ENCODE data around the gene CCR1. TPM values are rescaled to one million over a fixed set of nuclear protein-coding genes. Genes with fewer than 3 reads are reported as not detected.

The CCR1 gene
- total and polyA plus RNA-seq, 2 donors from 2014 or later, result 7.4 to 13.8 TPM

- no peaks in the 10 kb centered on the region for H3K36me3 ChIP-seq (ENCODE audit: control insufficient read depth in 2 of 3, insufficient read depth in 3 of 3, low read length in 3 of 3)
- H3K27ac ChIP-seq (ENCODE audit: low read depth in 2 of 2, low read length in 2 of 2), result no peak overlapping the region
- DNase-seq, result no peak
- intact Hi-C loops (cut with DNase I), result no loop called here
- no peak for TF ChIP-seq CTCF (IDR thresholded peaks at IDR 0.05; ENCODE audit: borderline replicate concordance, extremely low read depth, insufficient read depth)
- H3K9me3 ChIP-seq (ENCODE audit: control insufficient read depth in 2 of 3, insufficient read depth in 1 of 3, low read length in 3 of 3), result peaks cover 0 to 11% (median 6%) of the 10 kb centered on the region in 3 donors
- no peaks in the 10 kb centered on the region for H3K27me3 ChIP-seq (ENCODE audit: control insufficient read depth, insufficient read depth, low read length)
- no peak overlapping the region for H3K9ac ChIP-seq (ENCODE audit: low read length in 3 of 3)
- no peaks in the 10 kb centered on the region for H3K4me1 ChIP-seq (ENCODE audit: control insufficient read depth in 2 of 3, insufficient read depth in 2 of 3, low read depth in 1 of 3, low read length in 3 of 3)
- FAIRE-seq, result no peak
- no peak overlapping the region for H3K4me3 ChIP-seq (ENCODE audit: low read length in 3 of 3)
Measured at GRCh38 chr3:46194868-46195553, 13.1 kb downstream of the CCR1 start.

- FAIRE-seq (no peak), DNase-seq (no peak)
- no peak for TF ChIP-seq CTCF (IDR thresholded peaks at IDR 0.05; ENCODE audit: borderline replicate concordance, extremely low read depth, insufficient read depth)
- no peak overlapping the region for H3K4me3 ChIP-seq (ENCODE audit: low read length in 3 of 3)
- no peak overlapping the region for H3K9ac ChIP-seq (ENCODE audit: low read length in 3 of 3)
- H3K9me3 ChIP-seq (ENCODE audit: control insufficient read depth in 2 of 3, insufficient read depth in 1 of 3, low read length in 3 of 3), result peaks cover 0 to 11% (median 6%) of the 10 kb centered on the region in 3 donors
- intact Hi-C loops (cut with DNase I), result no loop called here
- H3K27ac ChIP-seq (ENCODE audit: low read depth in 2 of 2, low read length in 2 of 2), result no peak overlapping the region
- no peaks in the 10 kb centered on the region for H3K4me1 ChIP-seq (ENCODE audit: control insufficient read depth in 2 of 3, insufficient read depth in 2 of 3, low read depth in 1 of 3, low read length in 3 of 3)
- no peaks in the 10 kb centered on the region for H3K27me3 ChIP-seq (ENCODE audit: control insufficient read depth, insufficient read depth, low read length)
- H3K36me3 ChIP-seq (ENCODE audit: control insufficient read depth in 2 of 3, insufficient read depth in 3 of 3, low read length in 3 of 3), result no peaks in the 10 kb centered on the region
Measured at GRCh38 chr3:46193436-46193835, 14.7 kb downstream of the CCR1 start.

GRCh38 chr3:46192939-46193338 lies 15.2 kb downstream of the CCR1 start:
- TF ChIP-seq CTCF (IDR thresholded peaks at IDR 0.05; ENCODE audit: borderline replicate concordance, extremely low read depth, insufficient read depth), result no peak
- Histone ChIP-seq H3K4me1 (ENCODE audit: control insufficient read depth in 2 of 3, insufficient read depth in 2 of 3, low read depth in 1 of 3, low read length in 3 of 3) (no peaks in the 10 kb centered on the region), H3K4me3 (ENCODE audit: low read length in 3 of 3) (no peak overlapping the region), H3K27me3 (ENCODE audit: control insufficient read depth, insufficient read depth, low read length) (no peaks in the 10 kb centered on the region), H3K9me3 (ENCODE audit: control insufficient read depth in 2 of 3, insufficient read depth in 1 of 3, low read length in 3 of 3) (peaks cover 0 to 10% (median 6%) of the 10 kb centered on the region in 3 donors), H3K9ac (ENCODE audit: low read length in 3 of 3) (no peak overlapping the region), H3K36me3 (ENCODE audit: control insufficient read depth in 2 of 3, insufficient read depth in 3 of 3, low read length in 3 of 3) (no peaks in the 10 kb centered on the region), H3K27ac (ENCODE audit: low read depth in 2 of 2, low read length in 2 of 2) (no peak overlapping the region)
- intact Hi-C loops (cut with DNase I), result no loop called here
- no peak for FAIRE-seq
- no peak for DNase-seq
